Endothelial cell of umbilical vein (primary cell): ENCODE measurements around the gene CCDC117. TPM values are rescaled to one million over a fixed set of nuclear protein-coding genes. Genes with fewer than 3 reads are reported as not detected.

Source experiments
- BruUV-seq: library from RNA; stranded (reverse); fragments of 400-500 nt; replicated peaks from 2 replicates; lab custom pipeline; 2021; lab: Mats Ljungman, UMichigan
- CTCF ChIA-PET: fragments of 300-600, 350-600 bp; sonication (Branson Sonifier 250); formaldehyde crosslinking; loops from one replicate; lab custom pipeline; 2021; ENCODE audit warnings: antibody characterized with exemption, inconsistent platforms; lab: Charles Lee
- POLR2A ChIA-PET: fragments of 300-600, 350-600 bp; sonication (Branson Sonifier 250); formaldehyde crosslinking; loops from one replicate; lab custom pipeline; 2021; ENCODE audit warnings: antibody characterized with exemption, inconsistent platforms; lab: Charles Lee
- DNase-seq: peaks from one replicate; pipeline ENCODE4 v3.0.0-alpha.2; 2011; ENCODE audit warnings: low read depth, low spot score
- FAIRE-seq: peaks from 2 replicates; lab custom pipeline; 2011; peaks lifted over from hg19 to GRCh38; lab: Jason Lieb, UNC
- H2AFZ ChIP-seq: 2 replicates; pipeline ENCODE4 v1.6.0; 2012; ENCODE audit warnings: low read depth, low read length, control low read depth, inconsistent platforms
- H3K27ac ChIP-seq: 2 replicates; pipeline ENCODE4 v1.5.1; 2011; ENCODE audit warnings: low read depth, mild to moderate bottlenecking, control low read depth, low read length, moderate library complexity; ENCODE audit not compliant: insufficient read depth
- H3K27me3 ChIP-seq, 2 experiments: 2 replicates each; pipeline versions ENCODE4 v1.6.0 to v1.6.1; 2011; ENCODE audit warnings: low read length in 2 of 2, mixed read lengths in 1 of 2; ENCODE audit not compliant: control insufficient read depth in 2 of 2, insufficient read depth in 2 of 2
- H3K36me3 ChIP-seq, 2 experiments: 2 replicates in 1 of 2; 3 replicates in 1 of 2; pipeline ENCODE4 v1.5.1; 2011; ENCODE audit warnings: low read length in 2 of 2, mild to moderate bottlenecking in 1 of 2, moderate library complexity in 1 of 2; ENCODE audit not compliant: control insufficient read depth in 2 of 2, insufficient read depth in 2 of 2; ENCODE audit errors: extremely low read depth in 1 of 2
- H3K4me1 ChIP-seq: 3 replicates; pipeline ENCODE4 v1.5.1; 2011; ENCODE audit warnings: mild to moderate bottlenecking, low read length; ENCODE audit not compliant: control insufficient read depth, insufficient read depth; ENCODE audit errors: extremely low read depth
- H3K4me2 ChIP-seq: 2 replicates; pipeline ENCODE4 v1.6.1; 2011; ENCODE audit warnings: low read length, control low read depth, mixed read lengths; ENCODE audit not compliant: insufficient read depth
- H3K4me3 ChIP-seq, 3 experiments: fragments of 200-600 bp in 1 of 3; sonication (generic), shearing (Covaris generic) in 1 of 3; replicated peaks in 1 of 3; 2 replicates each; pipeline ENCODE4 v1.5.1; 2011 to 2016; ENCODE audit warnings: control low read depth in 3 of 3, low read length in 3 of 3, mild to moderate bottlenecking in 2 of 3, inconsistent platforms in 1 of 3, low read depth in 1 of 3, moderate library complexity in 1 of 3; ENCODE audit not compliant: insufficient read depth in 1 of 3
- H3K79me2 ChIP-seq: 2 replicates; pipeline ENCODE4 v1.6.0; 2012; ENCODE audit warnings: low read length, inconsistent platforms; ENCODE audit not compliant: control insufficient read depth, insufficient read depth
- H3K9ac ChIP-seq: replicated peaks from 2 replicates; pipeline ENCODE3; 2011; ENCODE audit warnings: low read length, control low read depth; ENCODE audit not compliant: insufficient read depth; ENCODE audit errors: extremely low read depth
- H3K9me1 ChIP-seq: replicated peaks from 3 replicates; pipeline ENCODE4 v1.6.0; 2011; ENCODE audit warnings: mild to moderate bottlenecking, low read length; ENCODE audit not compliant: control insufficient read depth, insufficient read depth; ENCODE audit errors: extremely low read depth
- H3K9me3 ChIP-seq: replicated peaks from 2 replicates; pipeline ENCODE4 v1.5.1; 2012; ENCODE audit warnings: low read length, inconsistent platforms; ENCODE audit not compliant: control insufficient read depth, insufficient read depth
- H4K20me1 ChIP-seq: replicated peaks from 2 replicates; pipeline ENCODE3; 2011; ENCODE audit warnings: mild to moderate bottlenecking, low read length; ENCODE audit not compliant: control insufficient read depth, insufficient read depth; ENCODE audit errors: extremely low read depth
- CTCF ChIP-seq, 2 donors: IDR thresholded peaks; 1 replicate in 1 of 2; 2 replicates in 1 of 2; pipeline ENCODE4 v1.5.1; 2011; ENCODE audit warnings: low read length in 2 of 2, mild to moderate bottlenecking in 2 of 2, moderate library complexity in 2 of 2, control low read depth in 1 of 2, inconsistent platforms in 1 of 2, low read depth in 1 of 2; ENCODE audit not compliant: insufficient read depth in 1 of 2; ENCODE audit errors: extremely low read depth in 1 of 2
- EZH2 ChIP-seq: IDR thresholded peaks from 2 replicates; pipeline ENCODE4 v1.6.1; 2012; ENCODE audit warnings: borderline replicate concordance, low read depth, mild to moderate bottlenecking, moderate library complexity, low read length, inconsistent platforms; ENCODE audit not compliant: severe bottlenecking
- FOS ChIP-seq: IDR thresholded peaks from 2 replicates; pipeline ENCODE4 v1.6.1; 2011; ENCODE audit warnings: mild to moderate bottlenecking, low read length, moderate library complexity, borderline replicate concordance; ENCODE audit not compliant: insufficient read depth
- GATA2 ChIP-seq: IDR thresholded peaks from 2 replicates; pipeline ENCODE4 v1.7.0; 2011; ENCODE audit warnings: low read depth, mild to moderate bottlenecking, moderate library complexity, mixed read lengths, low read length; ENCODE audit not compliant: insufficient read length, insufficient read depth
- JUN ChIP-seq: IDR thresholded peaks from 2 replicates; pipeline ENCODE4 v1.6.1; 2011; ENCODE audit warnings: borderline replicate concordance, low read depth; ENCODE audit not compliant: insufficient read length, insufficient read depth
- MAX ChIP-seq: IDR thresholded peaks from 2 replicates; pipeline ENCODE4 v1.6.1; 2011; ENCODE audit not compliant: insufficient read depth, insufficient read length
- MYC ChIP-seq: IDR thresholded peaks from one replicate; pipeline ENCODE4 v1.6.1; 2011; ENCODE audit warnings: mild to moderate bottlenecking, low read depth, low read length
- POLR2A ChIP-seq: IDR thresholded peaks from 2 replicates; pipeline ENCODE4 v1.6.1; 2012; ENCODE audit warnings: low read depth, mild to moderate bottlenecking, control low read depth, low read length
- POLR2AphosphoS5 ChIP-seq: IDR thresholded peaks from 2 replicates; pipeline ENCODE4 v1.6.1; 2012; ENCODE audit warnings: low read depth, mild to moderate bottlenecking, control low read depth, low read length, moderate library complexity; ENCODE audit not compliant: insufficient read depth
- dilution Hi-C: fragments of 300-500 bp; cut with MboI; formaldehyde crosslinking; loops from one replicate; pipeline ENCODE4 v1.15.0; 2019; ENCODE audit warnings: low sequenced_read_pairs; ENCODE audit not compliant: extremely low pct_ligation_motif_present
- intact Hi-C: fragments of 100-400 bp; cut with micrococcal nuclease; formaldehyde crosslinking; loops from one replicate; pipeline ENCODE4 v1.10.0; 2022
- polyA plus RNA-seq, 4 experiments: library from polyadenylated mRNA; depleted of rRNA in 3 of 4; stranded (reverse) in 3 of 4; unstranded in 1 of 4; fragments of >200 nt; gene quantifications; 2 replicates each; pipeline versions ENCODE4 v1.2.1 to v1.2.3, GENCODE V29; 2011 to 2012; ENCODE audit warnings: missing spikeins in 1 of 4
- total RNA-seq: library from RNA; stranded (reverse); gene quantifications from 2 replicates; pipeline ENCODE4 v1.2.3, GENCODE V29; 2021

CCDC117 gene
- total and polyA plus RNA-seq, 2 donors (not counting 3 experiments of a cell fraction or from before 2014, with no cell fraction given): 5.5 to 23.3 TPM

- dilution Hi-C loops: no loop called here
- ChIA-PET CTCF (interaction anchor here (0.6 to 7.5 kb wide), 3 partner anchors 206 to 232 kb away, joined by 3 to 246 read pairs (median 5); no protein-coding TSS in a partner anchor), POLR2A (no interaction called here)
- Histone ChIP-seq H3K9me3 (no peaks in the 10 kb centered on the region), H3K79me2 (no peaks in the 10 kb centered on the region), H4K20me1 (no peaks in the 10 kb centered on the region), H3K27me3 (no peaks in the 10 kb centered on the region), H3K4me1 (no peaks in the 10 kb centered on the region), H3K9ac (no peak overlapping the region), H3K9me1 (no peaks in the 10 kb centered on the region), H3K4me3 (no peak overlapping the region), H2AFZ (no peak overlapping the region), H3K36me3 (no peaks in the 10 kb centered on the region), H3K4me2 (no peak overlapping the region), H3K27ac (no peak overlapping the region)
- FAIRE-seq (no peak), DNase-seq (no peak)
- TF ChIP-seq POLR2AphosphoS5 (no peak), POLR2A (no peak), MYC (no peak), MAX (no peak), JUN (no peak), CTCF (IDR thresholded peaks at IDR 0.05; ENCODE audit: extremely low read depth in 1 of 2, insufficient read depth in 1 of 2, low read depth in 1 of 2, low read length in 2 of 2) (no peak), EZH2 (no peak), FOS (no peak), GATA2 (no peak)
- intact Hi-C loops: no loop called here
- BruUV-seq: no TSS peak
These were observed 60.9 kb downstream of the CCDC117 start for GRCh38 chr22:28833276-28833923.
